Upper lobe of left lung (tissue), 4 donors: ENCODE measurements around the gene STIMATE.

Experiments used
- EP300 ChIP-seq, 4 donors: sonication (generic); formaldehyde crosslinking; IDR thresholded peaks; one replicate each; pipeline ENCODE4 v1.5.1; 2017; ENCODE audit warnings: antibody characterized with exemption in 4 of 4, control low read depth in 2 of 4
- POLR2A ChIP-seq, 4 donors: fragments of 450-650 bp; IDR thresholded peaks; one replicate each; pipeline ENCODE4 v1.5.1; 2016 to 2017; ENCODE audit warnings: antibody characterized with exemption in 4 of 4, mild to moderate bottlenecking in 2 of 4
- POLR2AphosphoS5 ChIP-seq, 2 donors: sonication (generic); formaldehyde crosslinking; IDR thresholded peaks; one replicate each; pipeline ENCODE4 v1.5.1; 2017; ENCODE audit warnings: antibody characterized with exemption in 2 of 2

DNA sequence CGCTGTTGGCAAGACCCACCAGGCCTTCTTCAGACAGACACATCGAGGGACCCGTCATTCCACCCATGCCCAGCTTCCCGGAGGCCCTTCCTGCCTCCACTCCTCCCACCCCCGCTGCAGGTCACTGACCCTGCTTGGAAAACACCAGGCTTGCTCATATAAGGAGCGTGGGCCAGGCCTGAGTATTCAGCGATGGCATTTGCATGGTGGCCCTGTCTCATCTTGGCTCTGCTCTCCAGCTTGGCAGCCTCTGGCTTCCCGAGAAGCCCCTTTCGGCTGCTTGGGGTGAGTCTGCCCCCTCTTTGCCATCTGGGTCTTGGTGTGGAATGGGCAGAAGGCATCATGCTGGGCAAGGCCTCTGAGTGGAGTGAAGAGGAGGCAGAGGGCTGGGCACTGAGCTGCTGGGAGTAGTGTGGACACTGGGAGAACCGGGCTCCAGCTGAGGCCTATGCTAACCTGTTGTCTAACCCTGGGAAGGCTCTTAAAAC is 102.7 kb downstream of the STIMATE start, which contains the start of gene ITIH3:
- TF ChIP-seq EP300 (IDR thresholded peaks at IDR 0.05), result no peak
- no peak for TF ChIP-seq POLR2A (IDR thresholded peaks at IDR 0.05)
- TF ChIP-seq POLR2AphosphoS5 (IDR thresholded peaks at IDR 0.05), result no peak
